NB4 (cell line): Measurements from ENCODE around the gene NCDN.
"Not testable (repeated sequence)": the region's sequence is repeated elsewhere in the genome, so short reads cannot be mapped to it uniquely, and the experiment has no call there.

ENCODE experiments used
- DNase-seq: peaks from one replicate; pipeline ENCODE4 v3.0.0; 2010; ENCODE audit warnings: low read depth
- H3K4me3 ChIP-seq: one replicate; pipeline ENCODE4 v1.5.1; 2011; ENCODE audit warnings: mild to moderate bottlenecking, low read depth, low read length, moderate library complexity
- MYC ChIP-seq: IDR thresholded peaks from 2 replicates; pipeline ENCODE4 v1.6.1; 2011; ENCODE audit warnings: low read depth, low read length
- POLR2A ChIP-seq: IDR thresholded peaks from 2 replicates; pipeline ENCODE4 v1.6.1; 2011; ENCODE audit warnings: mild to moderate bottlenecking; ENCODE audit not compliant: insufficient read length; ENCODE audit errors: extremely low read depth
- TF ChIP-seq, protein P1 (sequence below): IDR thresholded peaks from 2 replicates; pipeline ENCODE4 v1.6.1; 2011; ENCODE audit warnings: low read depth, low read length
- TF ChIP-seq, protein P2 (sequence below): IDR thresholded peaks from one replicate; pipeline ENCODE4 v1.5.1; 2012; ENCODE audit warnings: low read depth, low read length

Gene NCDN

DNA sequence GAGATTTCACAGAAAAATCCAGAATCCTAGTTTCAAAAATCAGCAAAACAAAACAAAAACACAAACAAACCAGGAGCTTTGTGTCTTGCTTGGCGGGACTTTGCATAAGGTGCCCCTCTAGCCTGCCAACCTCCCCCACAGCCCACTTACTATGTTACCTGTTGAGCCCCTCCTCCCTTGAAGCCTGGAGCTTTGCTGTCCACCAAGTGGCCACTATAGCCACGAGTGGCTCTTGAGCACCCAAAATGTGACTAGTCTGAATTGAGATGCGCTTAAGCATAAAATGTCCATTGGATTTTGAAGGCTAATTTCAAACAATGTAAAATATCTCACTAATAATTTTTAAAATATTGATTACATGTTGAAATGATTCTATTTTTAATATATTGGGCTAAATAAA lies 27.7 kb downstream of the NCDN start:
- no peak overlapping the region for H3K4me3 ChIP-seq
- no peak for DNase-seq
- TF ChIP-seq, protein P1, sequence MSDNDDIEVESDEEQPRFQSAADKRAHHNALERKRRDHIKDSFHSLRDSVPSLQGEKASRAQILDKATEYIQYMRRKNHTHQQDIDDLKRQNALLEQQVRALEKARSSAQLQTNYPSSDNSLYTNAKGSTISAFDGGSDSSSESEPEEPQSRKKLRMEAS, result no peak
- no peak for TF ChIP-seq MYC
- TF ChIP-seq, protein P2, sequence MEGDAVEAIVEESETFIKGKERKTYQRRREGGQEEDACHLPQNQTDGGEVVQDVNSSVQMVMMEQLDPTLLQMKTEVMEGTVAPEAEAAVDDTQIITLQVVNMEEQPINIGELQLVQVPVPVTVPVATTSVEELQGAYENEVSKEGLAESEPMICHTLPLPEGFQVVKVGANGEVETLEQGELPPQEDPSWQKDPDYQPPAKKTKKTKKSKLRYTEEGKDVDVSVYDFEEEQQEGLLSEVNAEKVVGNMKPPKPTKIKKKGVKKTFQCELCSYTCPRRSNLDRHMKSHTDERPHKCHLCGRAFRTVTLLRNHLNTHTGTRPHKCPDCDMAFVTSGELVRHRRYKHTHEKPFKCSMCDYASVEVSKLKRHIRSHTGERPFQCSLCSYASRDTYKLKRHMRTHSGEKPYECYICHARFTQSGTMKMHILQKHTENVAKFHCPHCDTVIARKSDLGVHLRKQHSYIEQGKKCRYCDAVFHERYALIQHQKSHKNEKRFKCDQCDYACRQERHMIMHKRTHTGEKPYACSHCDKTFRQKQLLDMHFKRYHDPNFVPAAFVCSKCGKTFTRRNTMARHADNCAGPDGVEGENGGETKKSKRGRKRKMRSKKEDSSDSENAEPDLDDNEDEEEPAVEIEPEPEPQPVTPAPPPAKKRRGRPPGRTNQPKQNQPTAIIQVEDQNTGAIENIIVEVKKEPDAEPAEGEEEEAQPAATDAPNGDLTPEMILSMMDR, result no peak
- no peak for TF ChIP-seq POLR2A

DNA sequence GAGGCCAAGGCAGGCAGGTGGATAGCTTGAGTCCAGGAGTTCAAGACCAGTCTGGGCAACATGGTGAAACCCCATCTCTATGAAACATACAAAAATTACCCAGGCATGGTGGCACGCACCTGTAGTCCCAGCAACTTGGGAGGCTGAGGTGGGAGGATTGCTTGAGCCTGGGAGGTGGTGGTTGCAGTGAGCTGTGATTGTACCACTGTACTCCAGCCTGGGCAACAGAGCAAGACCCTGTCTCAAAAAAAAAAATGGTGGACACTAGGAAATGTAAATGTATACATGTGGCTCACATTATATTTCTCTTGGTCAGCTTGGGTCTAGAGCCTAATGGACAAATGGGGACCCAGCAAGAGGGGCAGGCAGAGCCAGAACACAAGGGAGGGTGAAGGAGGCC lies 28.2 kb downstream of the NCDN start:
- not testable (repeated sequence) for DNase-seq, H3K4me3 ChIP-seq

DNA sequence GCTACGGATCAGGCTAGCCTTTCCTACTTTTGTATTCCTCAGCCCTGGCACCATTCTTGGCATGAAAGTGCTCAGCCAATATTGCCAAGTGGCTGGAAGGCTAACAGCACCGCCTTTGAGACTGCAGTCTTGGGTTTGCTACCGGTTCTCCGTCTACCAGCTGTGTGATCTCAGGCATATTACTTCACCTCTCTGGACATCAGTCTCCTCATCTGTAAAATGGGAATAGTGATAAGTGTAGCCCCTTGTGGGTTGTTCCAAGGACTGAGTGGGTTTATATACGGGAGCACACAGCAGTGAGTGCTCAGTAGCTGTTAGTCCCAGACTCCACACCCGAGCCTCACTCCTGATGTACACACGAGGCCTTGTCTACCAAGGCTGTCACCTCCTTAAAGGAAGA lies 29.2 kb downstream of the NCDN start:
- no peak overlapping the region for H3K4me3 ChIP-seq
- TF ChIP-seq, protein P1, result no peak
- TF ChIP-seq POLR2A, result no peak
- TF ChIP-seq, protein P2, result no peak
- no peak for TF ChIP-seq MYC
- no peak for DNase-seq

DNA sequence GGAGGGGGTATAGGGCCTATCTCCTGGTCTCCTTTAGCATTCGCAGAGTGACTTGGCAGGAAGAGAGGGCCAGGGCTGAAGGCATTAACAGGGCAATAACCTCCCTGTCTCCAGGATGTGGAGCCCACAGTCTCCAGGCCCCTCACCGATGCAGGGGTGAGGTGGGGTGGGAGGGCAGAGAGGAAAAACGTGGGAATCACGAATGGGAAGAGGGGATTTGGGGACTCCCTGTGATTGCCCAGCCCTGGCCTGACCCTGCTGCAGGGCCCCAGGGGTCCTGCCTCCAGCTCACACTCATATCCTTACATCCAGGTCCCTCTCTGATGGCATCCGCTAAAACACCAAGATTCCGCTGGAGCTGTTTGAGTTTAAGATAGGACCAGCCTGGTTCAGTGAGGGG lies 30.1 kb downstream of the NCDN start:
- no peak for TF ChIP-seq POLR2A
- no peak for TF ChIP-seq MYC
- no peak overlapping the region for H3K4me3 ChIP-seq
- no peak for DNase-seq

DNA sequence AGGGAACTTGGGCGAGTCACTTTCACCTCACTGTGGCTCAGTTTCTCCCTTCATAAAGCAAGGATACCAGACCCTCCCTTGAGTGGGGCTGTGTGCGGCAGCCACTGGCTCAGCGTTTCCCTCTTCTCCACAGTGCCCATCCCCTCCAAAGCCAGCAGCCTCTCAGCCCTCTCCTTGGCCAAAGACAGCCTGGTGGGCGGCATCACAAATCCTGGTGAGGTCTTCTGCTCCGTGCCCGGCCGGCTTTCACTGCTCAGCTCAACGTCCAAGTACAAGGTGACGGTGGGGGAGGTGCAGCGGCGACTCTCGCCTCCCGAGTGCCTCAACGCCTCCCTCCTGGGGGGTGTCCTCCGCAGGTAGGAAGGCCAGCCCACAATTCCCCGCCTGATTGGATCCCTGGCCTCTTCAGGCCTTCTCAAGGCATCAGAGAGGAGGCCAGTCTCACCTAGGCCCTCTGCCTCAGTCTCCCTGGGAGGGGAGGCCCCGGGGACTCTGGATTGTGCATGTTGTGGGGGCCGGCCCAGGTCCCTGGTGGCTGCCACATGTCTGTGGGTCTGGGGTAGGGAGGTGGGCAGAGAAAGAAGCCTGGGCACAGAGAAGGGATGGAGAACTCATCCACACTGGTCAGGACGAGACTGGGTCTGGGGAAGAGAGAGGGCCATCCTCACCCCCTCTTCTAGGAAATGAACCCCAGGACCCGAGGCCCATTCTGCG lies 30.8 kb downstream of the NCDN start:
- no peak for DNase-seq
- no peak overlapping the region for H3K4me3 ChIP-seq
- TF ChIP-seq, protein P1, result no peak
- no peak for TF ChIP-seq POLR2A
- no peak for TF ChIP-seq MYC
- TF ChIP-seq, protein P2, result no peak

DNA sequence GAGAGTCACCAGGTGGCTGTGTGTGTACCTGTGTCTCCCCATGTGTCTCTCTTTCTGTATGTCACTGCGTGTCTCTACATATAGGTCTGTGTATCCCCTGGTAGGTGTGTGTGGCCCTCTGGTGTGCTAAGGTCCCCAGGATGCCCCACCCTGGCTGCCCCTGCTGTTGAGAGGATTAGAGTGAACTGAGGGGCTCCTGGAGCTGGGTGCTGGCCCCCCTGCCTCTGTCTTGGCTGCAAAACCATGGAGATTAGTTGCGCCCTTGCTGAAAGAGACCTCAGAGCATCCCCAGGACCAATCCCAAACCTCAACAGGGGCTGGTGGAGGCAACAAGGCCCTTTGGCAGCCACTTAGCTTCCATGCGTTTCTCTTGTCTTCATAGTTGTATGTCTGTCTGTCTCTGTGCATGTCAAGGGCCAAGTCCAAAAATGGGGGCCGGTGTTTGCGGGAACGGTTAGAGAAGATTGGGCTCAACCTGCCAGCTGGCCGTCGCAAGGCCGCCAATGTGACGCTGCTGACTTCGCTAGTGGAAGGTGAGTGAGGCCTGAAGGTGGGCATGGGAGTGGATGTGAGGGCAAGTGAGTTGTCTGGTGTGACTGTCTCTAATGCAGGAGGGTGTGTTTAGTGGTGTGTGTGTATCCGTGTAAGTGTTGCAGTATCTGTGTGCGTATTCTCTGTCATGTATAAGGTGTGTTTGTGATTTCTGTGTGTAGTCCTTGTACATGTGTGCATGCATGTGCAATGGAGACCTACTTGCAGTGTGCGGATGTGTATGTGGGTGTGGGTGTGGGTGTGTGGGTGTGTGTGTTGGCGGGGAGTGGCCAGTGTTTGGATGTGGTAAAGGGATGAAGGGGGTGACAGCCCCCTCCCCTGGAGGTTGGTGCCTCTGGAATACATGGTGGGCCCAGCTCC lies 32.2 kb downstream of the NCDN start:
- TF ChIP-seq POLR2A, result no peak
- no peak for DNase-seq

DNA sequence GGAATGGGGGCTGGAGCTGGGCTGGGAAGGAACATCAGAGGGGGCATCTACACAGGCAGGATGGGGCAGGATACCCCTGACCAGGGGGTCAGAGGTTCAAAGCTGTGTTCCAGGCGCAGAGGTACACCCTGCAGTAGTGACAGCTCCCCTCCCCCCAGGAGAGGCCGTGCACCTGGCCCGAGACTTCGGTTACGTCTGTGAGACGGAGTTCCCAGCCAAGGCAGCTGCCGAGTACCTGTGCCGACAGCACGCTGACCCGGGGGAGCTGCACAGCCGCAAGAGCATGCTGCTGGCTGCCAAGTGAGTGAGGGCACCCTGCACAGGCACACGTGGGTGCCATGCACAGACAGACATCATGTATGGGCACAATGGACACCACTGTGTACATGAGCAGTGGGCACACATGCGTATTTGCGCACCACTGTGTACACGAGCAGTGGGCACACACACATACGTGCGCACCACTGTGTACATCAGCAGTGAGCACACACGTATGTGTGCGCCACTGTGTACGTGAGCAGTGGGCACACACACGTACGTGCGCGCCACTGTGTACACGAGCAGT lies 33.0 kb downstream of the NCDN start:
- TF ChIP-seq, protein P1, result no peak
- no peak for TF ChIP-seq POLR2A
- no peak for TF ChIP-seq MYC
- TF ChIP-seq, protein P2, result no peak
- no peak for DNase-seq
- no peak overlapping the region for H3K4me3 ChIP-seq

More for the DNA sequence above, 32.2 kb downstream of the NCDN start:
- no peak overlapping the region for H3K4me3 ChIP-seq
